HepG2 (cell line): ENCODE results near the gene OR6T1. TPM values are rescaled to one million over a fixed set of nuclear protein-coding genes. Genes with fewer than 3 reads are reported as not detected.

Source experiments
- ATAC-seq: fragments of 200-7000 bp; cut with Tn5 transposase; 3 replicates; pipeline ENCODE4 v1.9.1; 2020; ENCODE audit warnings: mild to moderate bottlenecking, moderate library complexity
- BruUV-seq: library from RNA; stranded (reverse); fragments of 400-500 nt; replicated peaks from 2 replicates; lab custom pipeline; 2021; lab: Mats Ljungman, UMichigan
- CTCF ChIA-PET: fragments of 300-600 bp; formaldehyde crosslinking; extraction: SDS; loops from one replicate; lab custom pipeline; 2021; ENCODE audit warnings: low total read pairs, inconsistent platforms, low intra/inter-chr PET ratio; lab: Yijun Ruan, JAX
- POLR2A ChIA-PET: fragments of 350-600 bp; sonication (Branson Sonifier 250); formaldehyde crosslinking; loops from one replicate; lab custom pipeline; 2020; ENCODE audit warnings: antibody characterized with exemption, inconsistent platforms; lab: Yijun Ruan, JAX
- DNase-seq: peaks from one replicate; pipeline ENCODE4 v3.0.0-alpha.2; 2015; ENCODE audit warnings: low spot score
- FAIRE-seq: peaks from 3 replicates; lab custom pipeline; 2011; peaks lifted over from hg19 to GRCh38; lab: Jason Lieb, UNC
- H2AFZ ChIP-seq: one replicate; pipeline ENCODE4 v1.6.1; 2011; ENCODE audit warnings: low read length, inconsistent platforms
- H3K27ac ChIP-seq: fragments of 300-600 bp; 3 replicates; pipeline ENCODE4 v1.8.0; 2011; ENCODE audit warnings: mixed run types, mild to moderate bottlenecking, mixed read lengths, low read length, inconsistent platforms; ENCODE audit not compliant: insufficient read depth; ENCODE audit errors: extremely low read length
- H3K27me3 ChIP-seq, 2 experiments: fragments of 200-600 bp in 1 of 2; 2 replicates in 1 of 2; 3 replicates in 1 of 2; pipeline versions ENCODE4 v1.6.0 to v1.8.0; 2011; ENCODE audit warnings: low read length in 2 of 2, mild to moderate bottlenecking in 2 of 2, moderate library complexity in 2 of 2, inconsistent platforms in 1 of 2; ENCODE audit not compliant: insufficient read depth in 2 of 2, control insufficient read depth in 1 of 2
- H3K36me3 ChIP-seq, 2 experiments: fragments of 200-600 bp in 1 of 2; replicated peaks in 1 of 2; 2 replicates in 1 of 2; 3 replicates in 1 of 2; pipeline versions ENCODE4 v1.5.1 to v1.8.0; 2011; ENCODE audit warnings: low read length in 2 of 2, inconsistent platforms in 1 of 2; ENCODE audit not compliant: insufficient read depth in 2 of 2, control insufficient read depth in 1 of 2
- H3K4me1 ChIP-seq: 2 replicates; pipeline ENCODE4 v1.5.1; 2012; ENCODE audit warnings: low read length, inconsistent platforms; ENCODE audit not compliant: insufficient read depth
- H3K4me2 ChIP-seq: 2 replicates; pipeline ENCODE4 v1.6.0; 2011; ENCODE audit warnings: low read depth, low read length, inconsistent platforms
- H3K4me3 ChIP-seq, 3 experiments: fragments of 200-600 bp in 1 of 3; sonication (generic), shearing (Covaris generic) in 1 of 3; replicated peaks in 1 of 3; 2 replicates each; pipeline ENCODE4 v1.5.1; 2011 to 2016; ENCODE audit warnings: low read length in 3 of 3, inconsistent platforms in 2 of 3, low read depth in 2 of 3, mild to moderate bottlenecking in 2 of 3, control low read depth in 1 of 3, mixed read lengths in 1 of 3; ENCODE audit not compliant: insufficient read depth in 1 of 3
- H3K79me2 ChIP-seq: one replicate; pipeline ENCODE4 v1.6.1; 2011; ENCODE audit warnings: low read length, inconsistent platforms; ENCODE audit not compliant: insufficient read depth
- H3K9ac ChIP-seq: 2 replicates; pipeline ENCODE4 v1.6.0; 2011; ENCODE audit warnings: mild to moderate bottlenecking, low read depth, low read length, inconsistent platforms; ENCODE audit not compliant: insufficient read depth
- H3K9me3 ChIP-seq: 2 replicates; pipeline ENCODE4 v1.5.1; 2012; ENCODE audit warnings: mild to moderate bottlenecking, low read length
- H4K20me1 ChIP-seq: 2 replicates; pipeline ENCODE4 v1.6.0; 2011; ENCODE audit warnings: inconsistent platforms, mild to moderate bottlenecking, low read length, moderate library complexity; ENCODE audit not compliant: insufficient read depth
- AHR ChIP-seq: IDR thresholded peaks from 2 replicates; pipeline ENCODE4 v1.6.1; 2018; ENCODE audit warnings: missing genetic modification reagents, missing compliant biosample characterization
- ARNT ChIP-seq: fragments of 450-650 bp; IDR thresholded peaks from 2 replicates; pipeline ENCODE4 v1.6.1; 2017
- DRAP1 ChIP-seq: IDR thresholded peaks from 2 replicates; pipeline ENCODE4 v1.6.1; 2016; ENCODE audit warnings: missing genetic modification reagents, missing compliant biosample characterization
- HCFC1 ChIP-seq: fragments of 150-350 bp; IDR thresholded peaks from 2 replicates; pipeline ENCODE4 v1.6.1; 2014; ENCODE audit warnings: low read depth, low read length
- HDAC1 ChIP-seq: sonication (generic); formaldehyde crosslinking; IDR thresholded peaks from 2 replicates; pipeline ENCODE4 v1.5.1; 2020; ENCODE audit warnings: mild to moderate bottlenecking, missing genetic modification reagents
- JUNB ChIP-seq: sonication (generic); formaldehyde crosslinking; IDR thresholded peaks from 2 replicates; pipeline ENCODE4 v1.8.0; 2022; ENCODE audit warnings: missing genetic modification reagents, mild to moderate bottlenecking, borderline replicate concordance
- MYNN ChIP-seq: sonication (generic); formaldehyde crosslinking; IDR thresholded peaks from 2 replicates; pipeline ENCODE4 v1.4.0; 2020; ENCODE audit warnings: mild to moderate bottlenecking, low read depth, missing genetic modification reagents
- PAX8 ChIP-seq: sonication (generic); formaldehyde crosslinking; IDR thresholded peaks from 2 replicates; pipeline ENCODE4 v1.8.0; 2022; ENCODE audit warnings: mild to moderate bottlenecking, missing genetic modification reagents, borderline replicate concordance
- RBM39 ChIP-seq: fragments of 200-400 bp; formaldehyde crosslinking; IDR thresholded peaks from one replicate; pipeline ENCODE4 v1.6.1; 2018; ENCODE audit warnings: antibody characterized with exemption, mild to moderate bottlenecking, low read depth, low read length; ENCODE audit not compliant: poor library complexity, severe bottlenecking
- ZHX1 ChIP-seq: sonication (generic); formaldehyde crosslinking; IDR thresholded peaks from 2 replicates; pipeline ENCODE4 v1.8.1; 2022; ENCODE audit warnings: low read depth, mild to moderate bottlenecking, missing genetic modification reagents
- ZNF12 ChIP-seq: sonication (generic); formaldehyde crosslinking; IDR thresholded peaks from 2 replicates; pipeline ENCODE4 v1.5.0; 2020; ENCODE audit warnings: missing genetic modification reagents
- ZNF260 ChIP-seq: sonication (generic); formaldehyde crosslinking; IDR thresholded peaks from 2 replicates; pipeline ENCODE4 v1.4.0; 2020; ENCODE audit warnings: missing genetic modification reagents, low read depth, mild to moderate bottlenecking, borderline replicate concordance
- ZNF503 ChIP-seq: sonication (generic); formaldehyde crosslinking; IDR thresholded peaks from 2 replicates; pipeline ENCODE4 v1.4.0; 2020; ENCODE audit warnings: missing genetic modification reagents
- ZNF572 ChIP-seq: sonication (generic); formaldehyde crosslinking; IDR thresholded peaks from 2 replicates; pipeline ENCODE4 v1.5.1; 2020; ENCODE audit warnings: mild to moderate bottlenecking, missing genetic modification reagents
- ZNF589 ChIP-seq: sonication (generic); formaldehyde crosslinking; conservative IDR thresholded peaks from 2 replicates; pipeline ENCODE4 v1.8.0; 2022; ENCODE audit warnings: mild to moderate bottlenecking, moderate library complexity, missing genetic modification reagents
- ZNF652 ChIP-seq: IDR thresholded peaks from 2 replicates; pipeline ENCODE4 v1.6.1; 2016; ENCODE audit warnings: low read depth, borderline replicate concordance
- ZNF841 ChIP-seq: sonication (generic); formaldehyde crosslinking; IDR thresholded peaks from 2 replicates; pipeline ENCODE4 v1.8.1; 2023; ENCODE audit warnings: missing genetic modification reagents, borderline replicate concordance
- WGBS: methylation state at CpG from one replicate; pipeline ENCODE4 v1.1.6; 2017; ENCODE audit warnings: low lambda C conversion rate; 5-methylcytosine and 5-hydroxymethylcytosine counted together
- in situ Hi-C: cut with HindIII; loops from 2 replicates; pipeline ENCODE4 v1.10.0; 2017; ENCODE audit warnings: low pct_unique_long_range_greater_than_20kb; ENCODE audit not compliant: extremely low pct_ligation_motif_present
- intact Hi-C: fragments of 100-400 bp; cut with micrococcal nuclease; formaldehyde crosslinking; loops from one replicate; pipeline ENCODE4 v1.10.0; 2022; ENCODE audit not compliant: unreplicated experiment
- polyA plus RNA-seq, 8 experiments: library from polyadenylated mRNA; depleted of rRNA in 3 of 8; stranded (reverse) in 7 of 8; unstranded in 1 of 8; fragments of >200 nt; fragmentation: Illumina TruSeq in 4 of 8; extraction: Trizol in 4 of 8; gene quantifications; 2 replicates each; pipeline versions ENCODE4 v1.2.1 to v1.2.3, GENCODE V29; 2011 to 2016; ENCODE audit warnings: low read depth in 4 of 8, missing spikeins in 1 of 8, mixed read lengths in 1 of 8; ENCODE audit not compliant: insufficient read depth in 1 of 8
- total RNA-seq, 5 experiments: library from RNA; depleted of rRNA; stranded (reverse); fragments of >200 nt; fragmentation: Illumina TruSeq; extraction: Trizol; gene quantifications; 2 replicates each; pipeline ENCODE4 v1.2.3, GENCODE V29; 2016; ENCODE audit warnings: low read depth in 1 of 5

The OR6T1 gene
- total and polyA plus RNA-seq, 2 of the 13 experiments (the other 11 are each of a cell fraction or from before 2014, with no cell fraction given) = not detected

- TF ChIP-seq ZNF841 (no peak), ZNF652 (CRISPR knock-in tag) (no peak)
- TF ChIP-seq, all 625 proteins: peak for 0
Measured at GRCh38 chr11:123977731-123978347, 34.2 kb upstream of the OR6T1 start, which contains the start of gene OR10S1 (continued).

- Histone ChIP-seq H3K79me2 (no peaks in the 10 kb centered on the region), H3K27ac (no peak overlapping the region), H2AFZ (no peak overlapping the region), H3K27me3 (no peaks in the 10 kb centered on the region), H4K20me1 (no peaks in the 10 kb centered on the region), H3K9me3 (0 out of 2 replicates have a peak, but pooled peaks cover 7% of the 10 kb centered on the region), H3K4me3 (no peak overlapping the region), H3K4me2 (no peak overlapping the region), H3K4me1 (no peaks in the 10 kb centered on the region), H3K36me3 (no peaks in the 10 kb centered on the region), H3K9ac (no peak overlapping the region)
- BruUV-seq = no TSS peak
- DNase-seq = no peak
- in situ Hi-C loops = no loop called here
- FAIRE-seq = no peak
- TF ChIP-seq PAX8 (CRISPR knock-in tag) (no peak), ZHX1 (no peak), ZNF589 (CRISPR knock-in tag) (no peak), DRAP1 (CRISPR knock-in tag) (no peak), ZNF12 (CRISPR knock-in tag) (no peak), ARNT (no peak), RBM39 (no peak), ZNF260 (CRISPR knock-in tag) (no peak), AHR (no peak), HDAC1 (CRISPR knock-in tag) (no peak), JUNB (CRISPR knock-in tag) (no peak), ZNF572 (no peak), ZNF503 (no peak), MYNN (CRISPR knock-in tag) (no peak), HCFC1 (no peak)
- ATAC-seq = no peak
- 32% methylated on average over 18 of the region's 18 CpGs for WGBS
- intact Hi-C loops = no loop called here
- ChIA-PET POLR2A (no interaction called here), CTCF (no interaction called here)
Measured at GRCh38 chr11:123976770-123977560, 33.3 kb upstream of the OR6T1 start.
